NCI-H2107 treated with DMSO at 0.1 percent for 48 hours (cell line): ENCODE data around the gene EPHA4.

Experiments used
- DNase-seq: peaks from one replicate; lab custom pipeline; 2025; ENCODE audit not compliant: unreplicated experiment; lab: John Stamatoyannopoulos, UW

Gene EPHA4

GRCh38 chr2:221410487-221410886 lies 161.6 kb downstream of the EPHA4 start:
- no peak for DNase-seq

- DNase-seq = no peak
These were observed 164.3 kb downstream of the EPHA4 start for GRCh38 chr2:221407765-221408164.

GRCh38 chr2:221405521-221405920 lies 166.6 kb downstream of the EPHA4 start:
- no peak for DNase-seq

- no peak for DNase-seq
These were observed 170.0 kb downstream of the EPHA4 start for GRCh38 chr2:221402072-221402471.

GRCh38 chr2:221400411-221400810 lies 171.7 kb downstream of the EPHA4 start:
- no peak for DNase-seq

GRCh38 chr2:221399183-221399582 lies 172.9 kb downstream of the EPHA4 start:
- DNase-seq = no peak

- no peak for DNase-seq
These were observed 174.9 kb downstream of the EPHA4 start for GRCh38 chr2:221397187-221397586.

GRCh38 chr2:221392228-221392881 lies 179.7 kb downstream of the EPHA4 start:
- DNase-seq = no peak

GRCh38 chr2:221390878-221391277 lies 181.2 kb downstream of the EPHA4 start:
- DNase-seq = no peak

GRCh38 chr2:221389904-221390303 lies 182.2 kb downstream of the EPHA4 start:
- DNase-seq = no peak

GRCh38 chr2:221389421-221389820 lies 182.7 kb downstream of the EPHA4 start:
- DNase-seq = no peak

GRCh38 chr2:221388891-221389290 lies 183.2 kb downstream of the EPHA4 start:
- DNase-seq = no peak

- no peak for DNase-seq
These were observed 186.4 kb downstream of the EPHA4 start for GRCh38 chr2:221385716-221386115.

GRCh38 chr2:221381928-221382488 lies 190.1 kb downstream of the EPHA4 start:
- DNase-seq = no peak

GRCh38 chr2:221380686-221381085 lies 191.4 kb downstream of the EPHA4 start:
- DNase-seq = no peak

GRCh38 chr2:221380062-221380461 lies 192.0 kb downstream of the EPHA4 start:
- DNase-seq = no peak

- DNase-seq = no peak
These were observed 194.5 kb downstream of the EPHA4 start for GRCh38 chr2:221377597-221377996.

GRCh38 chr2:221377066-221377465 lies 195.0 kb downstream of the EPHA4 start:
- DNase-seq = no peak

- DNase-seq = no peak
These were observed 197.9 kb downstream of the EPHA4 start for GRCh38 chr2:221374234-221374633.

GRCh38 chr2:221372907-221373306 lies 199.2 kb downstream of the EPHA4 start:
- DNase-seq = no peak

- DNase-seq = no peak
These were observed 199.8 kb downstream of the EPHA4 start for GRCh38 chr2:221372159-221372884.

- DNase-seq = no peak
These were observed 200.8 kb downstream of the EPHA4 start for GRCh38 chr2:221371347-221371746.
